ENCODE measurements around the gene ZNF609. TPM values are rescaled to one million over a fixed set of nuclear protein-coding genes. Genes with fewer than 3 reads are reported as not detected.

ZNF609 gene
- total RNA-seq, 1 experiment from 2014 or later: 49.0 TPM

DNA sequence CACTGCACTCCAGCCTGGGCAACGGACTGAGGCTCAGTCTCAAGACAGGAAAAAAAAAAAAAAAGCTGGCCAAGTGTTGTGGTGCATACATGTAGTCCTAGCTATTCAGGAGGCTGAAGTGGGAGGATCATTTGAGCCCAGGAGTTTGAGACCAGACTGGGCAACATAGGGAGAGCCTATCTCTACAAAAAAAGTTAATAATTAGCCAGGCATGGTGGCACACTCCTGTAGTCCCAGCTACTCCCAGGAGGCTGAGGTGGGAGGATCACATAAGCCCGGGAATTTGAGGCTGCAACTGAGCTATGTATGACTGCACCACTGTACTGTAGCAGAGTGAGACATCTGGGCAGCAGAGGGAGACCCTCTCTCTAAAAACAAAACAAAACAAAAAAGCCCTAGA is 256.1 kb downstream of the ZNF609 start:
- ChIA-PET POLR2A (no interaction called here), CTCF (interaction anchor here (0.5 to 1.6 kb wide), 6 partner anchors 12 to 951 kb away, joined by 3 to 8 read pairs (median 4); no protein-coding TSS in a partner anchor)
- BruUV-seq (replicated peaks): no TSS peak
- H3K36me3 Mint-ChIP-seq (ENCODE audit: insufficient read depth, unreplicated experiment): no peaks in the 10 kb centered on the region
- no peak overlapping the region for H3K4me3 Mint-ChIP-seq (ENCODE audit: unreplicated experiment)
- TF ChIP-seq, protein P1, sequence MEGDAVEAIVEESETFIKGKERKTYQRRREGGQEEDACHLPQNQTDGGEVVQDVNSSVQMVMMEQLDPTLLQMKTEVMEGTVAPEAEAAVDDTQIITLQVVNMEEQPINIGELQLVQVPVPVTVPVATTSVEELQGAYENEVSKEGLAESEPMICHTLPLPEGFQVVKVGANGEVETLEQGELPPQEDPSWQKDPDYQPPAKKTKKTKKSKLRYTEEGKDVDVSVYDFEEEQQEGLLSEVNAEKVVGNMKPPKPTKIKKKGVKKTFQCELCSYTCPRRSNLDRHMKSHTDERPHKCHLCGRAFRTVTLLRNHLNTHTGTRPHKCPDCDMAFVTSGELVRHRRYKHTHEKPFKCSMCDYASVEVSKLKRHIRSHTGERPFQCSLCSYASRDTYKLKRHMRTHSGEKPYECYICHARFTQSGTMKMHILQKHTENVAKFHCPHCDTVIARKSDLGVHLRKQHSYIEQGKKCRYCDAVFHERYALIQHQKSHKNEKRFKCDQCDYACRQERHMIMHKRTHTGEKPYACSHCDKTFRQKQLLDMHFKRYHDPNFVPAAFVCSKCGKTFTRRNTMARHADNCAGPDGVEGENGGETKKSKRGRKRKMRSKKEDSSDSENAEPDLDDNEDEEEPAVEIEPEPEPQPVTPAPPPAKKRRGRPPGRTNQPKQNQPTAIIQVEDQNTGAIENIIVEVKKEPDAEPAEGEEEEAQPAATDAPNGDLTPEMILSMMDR (IDR thresholded peaks at IDR 0.05; ENCODE audit: unreplicated experiment): no peak
- H3K27ac Mint-ChIP-seq (ENCODE audit: low read depth, unreplicated experiment): no peak overlapping the region
- no peak for DNase-seq (ENCODE audit: unreplicated experiment)
- no peaks in the 10 kb centered on the region for H3K27me3 Mint-ChIP-seq (ENCODE audit: insufficient read depth, unreplicated experiment)
- intact Hi-C loops (cut with micrococcal nuclease): no loop called here
- no peaks in the 10 kb centered on the region for H3K4me1 Mint-ChIP-seq (ENCODE audit: insufficient read depth, unreplicated experiment)
- no peaks in the 10 kb centered on the region for H3K9me3 Mint-ChIP-seq (ENCODE audit: unreplicated experiment)

DNA sequence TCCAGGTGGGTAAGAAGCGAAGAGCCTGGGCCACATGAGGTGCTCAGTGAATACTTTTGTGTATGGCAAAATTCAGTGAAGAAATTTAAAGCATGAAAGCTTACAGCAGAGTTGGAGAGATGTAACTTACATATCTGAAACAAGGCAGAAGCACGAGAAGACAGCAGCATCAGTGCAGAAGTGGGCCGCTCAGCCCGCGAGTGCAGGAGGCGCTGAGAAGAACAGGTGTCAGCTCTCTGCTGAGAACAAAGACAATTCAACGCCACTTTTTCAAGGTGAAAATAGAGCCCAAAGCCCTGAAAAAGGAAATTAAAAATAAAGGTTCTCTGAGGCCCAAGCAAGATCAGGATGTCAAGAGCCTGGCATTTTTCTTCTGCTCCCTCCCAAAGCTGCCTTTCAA is 256.8 kb downstream of the ZNF609 start:
- ChIA-PET POLR2A (interaction anchor here (0.7 to 1.2 kb wide), 2 partner anchors 13 to 74 kb away, joined by 3 to 4 read pairs; no protein-coding TSS in a partner anchor), CTCF (interaction anchor here (0.6 to 1.8 kb wide), 7 partner anchors 11 to 290 kb away, joined by 3 to 6 read pairs (median 4); no protein-coding TSS in a partner anchor)
- H3K4me1 Mint-ChIP-seq (ENCODE audit: insufficient read depth, unreplicated experiment): no peaks in the 10 kb centered on the region
- intact Hi-C loops (cut with micrococcal nuclease): no loop called here
- TF ChIP-seq, protein P1 (IDR thresholded peaks at IDR 0.05; ENCODE audit: unreplicated experiment): no peak
- BruUV-seq (replicated peaks): no TSS peak
- H3K27me3 Mint-ChIP-seq (ENCODE audit: insufficient read depth, unreplicated experiment): no peaks in the 10 kb centered on the region
- H3K36me3 Mint-ChIP-seq (ENCODE audit: insufficient read depth, unreplicated experiment): no peaks in the 10 kb centered on the region
- H3K27ac Mint-ChIP-seq (ENCODE audit: low read depth, unreplicated experiment): no peak overlapping the region
- no peak overlapping the region for H3K4me3 Mint-ChIP-seq (ENCODE audit: unreplicated experiment)
- no peak for DNase-seq (ENCODE audit: unreplicated experiment)
- H3K9me3 Mint-ChIP-seq (ENCODE audit: unreplicated experiment): no peaks in the 10 kb centered on the region

DNA sequence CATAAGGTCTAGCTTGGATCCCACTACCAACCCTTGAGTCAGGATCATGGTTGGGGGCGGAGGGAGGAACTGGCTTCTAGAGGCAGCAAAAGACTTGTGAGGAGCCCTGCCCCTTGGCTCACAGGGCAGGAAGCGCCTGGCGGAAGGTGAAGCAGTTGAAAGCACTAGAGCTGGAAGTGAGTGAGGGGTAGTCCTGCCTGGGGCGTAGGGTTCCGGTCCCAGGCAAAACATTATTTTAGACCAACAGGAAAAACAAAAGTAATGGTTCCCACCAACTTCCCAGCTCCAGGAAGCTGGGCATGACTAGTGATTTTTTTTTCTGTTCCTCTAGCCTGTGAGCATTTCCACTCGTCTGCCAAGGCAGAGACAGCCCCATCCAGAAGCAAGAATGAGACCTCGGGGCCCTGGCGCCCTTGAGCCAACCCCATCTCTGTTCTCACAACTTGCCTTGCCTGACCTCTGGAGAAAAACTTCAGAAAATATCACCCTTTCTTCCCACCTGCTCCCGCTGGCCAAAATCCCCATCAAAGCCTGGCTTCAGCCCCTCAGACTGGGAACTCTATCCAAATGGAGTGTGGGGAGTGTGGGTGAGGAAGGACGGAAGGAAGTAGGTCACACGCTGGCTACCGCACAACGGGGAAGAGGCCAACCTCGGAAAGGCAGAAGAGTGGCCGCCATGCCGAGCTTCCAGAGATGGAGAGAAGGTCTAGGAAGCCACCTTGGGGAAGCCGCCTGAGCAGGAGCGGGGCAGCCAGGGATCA is 257.5 kb downstream of the ZNF609 start:
- no peaks in the 10 kb centered on the region for H3K36me3 Mint-ChIP-seq (ENCODE audit: insufficient read depth, unreplicated experiment)
- H3K4me1 Mint-ChIP-seq (ENCODE audit: insufficient read depth, unreplicated experiment): no peaks in the 10 kb centered on the region
- no peak for DNase-seq (ENCODE audit: unreplicated experiment)
- no peaks in the 10 kb centered on the region for H3K27me3 Mint-ChIP-seq (ENCODE audit: insufficient read depth, unreplicated experiment)
- TF ChIP-seq, protein P1 (IDR thresholded peaks at IDR 0.05; ENCODE audit: unreplicated experiment): no peak
- H3K27ac Mint-ChIP-seq (ENCODE audit: low read depth, unreplicated experiment): no peak overlapping the region
- H3K9me3 Mint-ChIP-seq (ENCODE audit: unreplicated experiment): no peaks in the 10 kb centered on the region
- intact Hi-C loops (cut with micrococcal nuclease): no loop called here
- BruUV-seq (replicated peaks): no TSS peak
- CTCF ChIA-PET: interaction anchor here (0.6 to 1.8 kb wide), 5 partner anchors 10 to 291 kb away, joined by 3 to 6 read pairs (median 4); no protein-coding TSS in a partner anchor
- H3K4me3 Mint-ChIP-seq (ENCODE audit: unreplicated experiment): no peak overlapping the region
- POLR2A ChIA-PET: interaction anchor here (1.2 kb wide), 1 partner anchor 14 kb away, joined by 4 read pairs; no protein-coding TSS in a partner anchor

DNA sequence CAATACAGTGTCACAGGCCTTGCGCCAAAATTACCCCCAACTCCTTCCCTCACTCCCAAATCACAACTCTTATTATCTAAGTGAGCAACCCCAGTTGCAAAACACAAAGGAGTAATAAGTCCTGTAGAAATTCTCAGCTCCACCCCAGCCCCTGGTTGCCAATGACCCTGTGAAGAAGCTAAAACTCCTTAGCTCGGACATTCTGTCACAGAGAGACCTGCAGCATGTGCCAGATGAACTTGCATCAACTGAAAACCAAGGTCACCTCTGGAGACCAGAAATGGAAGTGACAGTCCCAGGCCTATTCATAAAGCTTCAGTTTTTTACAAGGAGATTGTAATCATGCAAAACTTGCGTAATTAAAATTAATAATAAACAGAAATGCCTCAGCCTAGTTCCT is 259.8 kb downstream of the ZNF609 start:
- Mint-ChIP-seq H3K27me3 (ENCODE audit: insufficient read depth, unreplicated experiment) (no peaks in the 10 kb centered on the region), H3K27ac (ENCODE audit: low read depth, unreplicated experiment) (no peak overlapping the region), H3K4me3 (ENCODE audit: unreplicated experiment) (no peak overlapping the region), H3K9me3 (ENCODE audit: unreplicated experiment) (no peaks in the 10 kb centered on the region), H3K36me3 (ENCODE audit: insufficient read depth, unreplicated experiment) (no peaks in the 10 kb centered on the region), H3K4me1 (ENCODE audit: insufficient read depth, unreplicated experiment) (no peaks in the 10 kb centered on the region)
- DNase-seq (ENCODE audit: unreplicated experiment): no peak
- ChIA-PET CTCF (interaction anchor here (0.7 to 2.2 kb wide), 5 partner anchors 12 to 567 kb away, joined by 4 to 19 read pairs (median 5); no protein-coding TSS in a partner anchor), POLR2A (interaction anchor here (0.6 to 1.4 kb wide), 3 partner anchors 15 to 265 kb away, joined by 3 to 4 read pairs (median 3); no protein-coding TSS in a partner anchor)
- TF ChIP-seq, protein P1 (IDR thresholded peaks at IDR 0.05; ENCODE audit: unreplicated experiment): no peak
- BruUV-seq (replicated peaks): no TSS peak
- intact Hi-C loops (cut with micrococcal nuclease): no loop called here

Data from MCF 10A (cell line).